ENCODE measurements around the gene NEO1.

NEO1 gene

GRCh38 chr15:73338606-73339374, 286.5 kb downstream of the NEO1 start:
- no peak overlapping the region for H3K4me3 ChIP-seq (ENCODE audit: insufficient read depth, low read length, poor library complexity, severe bottlenecking)

DNA sequence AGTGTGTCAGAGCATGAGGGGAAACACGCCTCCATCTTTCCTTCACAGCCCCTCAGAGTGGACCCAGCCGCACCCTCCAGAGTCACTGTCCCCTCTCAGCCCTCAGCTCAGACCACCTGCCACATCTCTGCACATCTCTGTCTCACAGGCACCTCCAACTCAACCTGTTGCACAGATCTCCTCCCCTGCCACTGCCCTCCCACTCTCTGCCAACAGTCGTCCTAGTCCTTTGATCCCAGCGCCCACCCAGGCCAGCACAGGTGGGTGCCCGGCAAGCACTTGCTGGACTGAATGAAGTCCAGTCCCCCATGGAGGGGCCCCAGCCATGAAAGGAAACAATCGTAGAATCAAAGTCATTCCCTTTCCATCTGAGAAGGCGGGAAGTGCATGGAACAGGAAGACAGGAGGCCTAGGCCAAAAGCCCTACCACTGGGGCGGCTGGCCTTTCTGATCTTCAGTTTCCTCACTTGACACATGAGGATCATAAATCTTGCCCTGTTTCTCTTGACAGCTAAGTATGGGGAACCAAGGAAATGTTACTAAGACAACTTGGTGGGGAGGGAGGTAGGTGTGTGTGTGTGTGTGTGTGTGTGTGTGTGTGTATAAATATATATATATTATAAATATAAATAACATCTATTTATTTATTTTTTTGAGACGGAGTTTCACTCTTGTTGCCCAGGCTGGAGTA, 288.4 kb downstream of the NEO1 start:
- Histone ChIP-seq H3F3A (ENCODE audit: insufficient read depth) (no peaks in the 10 kb centered on the region), H3K27ac (ENCODE audit: low read depth, low read length) (no peak overlapping the region), H3K9me2 (replicated peaks; ENCODE audit: insufficient read depth, low read length) (no peaks in the 10 kb centered on the region), H2AFZ (ENCODE audit: low read depth, low read length, severe bottlenecking) (no peak overlapping the region), H3K9me3 (ENCODE audit: insufficient read depth, low read length) (no peaks in the 10 kb centered on the region), H3K9ac (ENCODE audit: low read length) (no peak overlapping the region), H4K20me1 (ENCODE audit: low read depth, low read length) (no peaks in the 10 kb centered on the region), H3K27me3 (ENCODE audit: low read length) (no peaks in the 10 kb centered on the region), H3K4me2 (ENCODE audit: low read depth, low read length, poor library complexity, severe bottlenecking) (no peak overlapping the region), H3K36me3 (ENCODE audit: low read length) (no peaks in the 10 kb centered on the region), H3K4me3 (ENCODE audit: insufficient read depth, low read length, poor library complexity, severe bottlenecking) (no peak overlapping the region), H3K79me2 (ENCODE audit: insufficient read depth, low read length) (no peaks in the 10 kb centered on the region)
- TF ChIP-seq, protein P1, sequence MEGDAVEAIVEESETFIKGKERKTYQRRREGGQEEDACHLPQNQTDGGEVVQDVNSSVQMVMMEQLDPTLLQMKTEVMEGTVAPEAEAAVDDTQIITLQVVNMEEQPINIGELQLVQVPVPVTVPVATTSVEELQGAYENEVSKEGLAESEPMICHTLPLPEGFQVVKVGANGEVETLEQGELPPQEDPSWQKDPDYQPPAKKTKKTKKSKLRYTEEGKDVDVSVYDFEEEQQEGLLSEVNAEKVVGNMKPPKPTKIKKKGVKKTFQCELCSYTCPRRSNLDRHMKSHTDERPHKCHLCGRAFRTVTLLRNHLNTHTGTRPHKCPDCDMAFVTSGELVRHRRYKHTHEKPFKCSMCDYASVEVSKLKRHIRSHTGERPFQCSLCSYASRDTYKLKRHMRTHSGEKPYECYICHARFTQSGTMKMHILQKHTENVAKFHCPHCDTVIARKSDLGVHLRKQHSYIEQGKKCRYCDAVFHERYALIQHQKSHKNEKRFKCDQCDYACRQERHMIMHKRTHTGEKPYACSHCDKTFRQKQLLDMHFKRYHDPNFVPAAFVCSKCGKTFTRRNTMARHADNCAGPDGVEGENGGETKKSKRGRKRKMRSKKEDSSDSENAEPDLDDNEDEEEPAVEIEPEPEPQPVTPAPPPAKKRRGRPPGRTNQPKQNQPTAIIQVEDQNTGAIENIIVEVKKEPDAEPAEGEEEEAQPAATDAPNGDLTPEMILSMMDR (IDR thresholded peaks at IDR 0.05; ENCODE audit: insufficient read depth, low read length, poor library complexity, severe bottlenecking) = no peak
- TF ChIP-seq EZH2phosphoT487 (conservative IDR thresholded peaks at IDR 0.05; ENCODE audit: low read length) = no peak

More at GRCh38 chr15:73338606-73339374, 286.5 kb downstream of the NEO1 start:
- no peaks in the 10 kb centered on the region for H3K9me3 ChIP-seq (ENCODE audit: insufficient read depth, low read length)
- no peaks in the 10 kb centered on the region for H3K27me3 ChIP-seq (ENCODE audit: low read length)
- H3K27ac ChIP-seq (ENCODE audit: low read depth, low read length) = no peak overlapping the region
- no peak overlapping the region for H3K9ac ChIP-seq (ENCODE audit: low read length)
- no peak overlapping the region for H3K4me2 ChIP-seq (ENCODE audit: low read depth, low read length, poor library complexity, severe bottlenecking)
- H3K9me2 ChIP-seq (replicated peaks; ENCODE audit: insufficient read depth, low read length) = no peaks in the 10 kb centered on the region
- no peaks in the 10 kb centered on the region for H3K79me2 ChIP-seq (ENCODE audit: insufficient read depth, low read length)
- H3F3A ChIP-seq (ENCODE audit: insufficient read depth) = no peaks in the 10 kb centered on the region
- H3K36me3 ChIP-seq (ENCODE audit: low read length) = no peaks in the 10 kb centered on the region
- no peaks in the 10 kb centered on the region for H4K20me1 ChIP-seq (ENCODE audit: low read depth, low read length)
- TF ChIP-seq, protein P1 (IDR thresholded peaks at IDR 0.05; ENCODE audit: insufficient read depth, low read length, poor library complexity, severe bottlenecking) = no peak
- TF ChIP-seq EZH2phosphoT487 (conservative IDR thresholded peaks at IDR 0.05; ENCODE audit: low read length) = no peak
- no peak overlapping the region for H2AFZ ChIP-seq (ENCODE audit: low read depth, low read length, severe bottlenecking)

GRCh38 chr15:73341886-73342600, 289.8 kb downstream of the NEO1 start:
- Histone ChIP-seq H3K9ac (ENCODE audit: low read length) (no peak overlapping the region), H3K4me2 (ENCODE audit: low read depth, low read length, poor library complexity, severe bottlenecking) (no peak overlapping the region), H3K36me3 (ENCODE audit: low read length) (no peaks in the 10 kb centered on the region), H3K4me3 (ENCODE audit: insufficient read depth, low read length, poor library complexity, severe bottlenecking) (no peak overlapping the region), H2AFZ (ENCODE audit: low read depth, low read length, severe bottlenecking) (no peak overlapping the region), H3K9me2 (replicated peaks; ENCODE audit: insufficient read depth, low read length) (no peaks in the 10 kb centered on the region), H3K9me3 (ENCODE audit: insufficient read depth, low read length) (no peaks in the 10 kb centered on the region), H3K79me2 (ENCODE audit: insufficient read depth, low read length) (no peaks in the 10 kb centered on the region), H3K27me3 (ENCODE audit: low read length) (no peaks in the 10 kb centered on the region), H4K20me1 (ENCODE audit: low read depth, low read length) (no peaks in the 10 kb centered on the region), H3F3A (ENCODE audit: insufficient read depth) (no peaks in the 10 kb centered on the region), H3K27ac (ENCODE audit: low read depth, low read length) (no peak overlapping the region)
- TF ChIP-seq, protein P1 (IDR thresholded peaks at IDR 0.05; ENCODE audit: insufficient read depth, low read length, poor library complexity, severe bottlenecking) = no peak
- TF ChIP-seq EZH2phosphoT487 (conservative IDR thresholded peaks at IDR 0.05; ENCODE audit: low read length) = no peak
